ENCODE measurements around the gene GMPR2. TPM values are rescaled to one million over a fixed set of nuclear protein-coding genes. Genes with fewer than 3 reads are reported as not detected.
"Not testable (repeated sequence)": the region's sequence is repeated elsewhere in the genome, so short reads cannot be mapped to it uniquely, and the experiment has no call there.

Gene GMPR2
- total and polyA plus RNA-seq, 5 experiments from 2014 or later: 76.4 to 111 (median 79.7) TPM

DNA sequence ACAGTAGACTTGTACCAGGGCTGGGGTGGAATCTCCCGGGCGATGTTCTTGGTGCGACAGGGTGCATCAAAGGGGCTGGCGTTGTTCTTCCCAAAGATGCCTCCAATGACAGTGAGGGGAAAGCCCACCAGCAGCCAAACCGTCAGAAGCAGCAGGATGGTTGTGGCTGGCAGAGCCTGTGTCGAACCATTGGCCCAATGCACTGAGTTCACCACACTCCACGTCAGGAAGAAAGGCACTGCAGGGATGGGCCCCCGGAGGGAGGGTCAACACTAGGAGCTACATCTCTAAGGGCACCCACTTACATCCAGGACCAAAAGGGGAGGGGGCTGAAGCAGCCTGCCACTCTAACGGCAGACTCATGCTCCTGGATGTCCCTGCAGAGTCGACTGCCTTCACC, 42.3 kb upstream of the GMPR2 start:
- Mint-ChIP-seq H3K27me3 (peaks cover 0 to 2% (median 0%) of the 10 kb centered on the region in 5 donors), H3K36me3 (peaks cover 0 to 27% (median 10%) of the 10 kb centered on the region in 3 donors), H3K4me3 (no peak overlapping the region), H3K4me1 (peaks cover 21 to 74% (median 59%) of the 10 kb centered on the region in 4 donors), H3K27ac (peak overlapping the region in 7 of 10 donors; percentile 46 to 90 (median 77)), H3K9me3 (no peaks in the 10 kb centered on the region)
- POLR2A ChIA-PET: interaction anchor here (0.7 to 4.8 kb wide), 6 partner anchors 24 to 75 kb away, joined by 6 to 36 read pairs (median 12); partner anchors contain the start of genes CHMP4A, DCAF11, IRF9 and MDP1
- DNase-seq (no peak), ATAC-seq (no peak)

DNA sequence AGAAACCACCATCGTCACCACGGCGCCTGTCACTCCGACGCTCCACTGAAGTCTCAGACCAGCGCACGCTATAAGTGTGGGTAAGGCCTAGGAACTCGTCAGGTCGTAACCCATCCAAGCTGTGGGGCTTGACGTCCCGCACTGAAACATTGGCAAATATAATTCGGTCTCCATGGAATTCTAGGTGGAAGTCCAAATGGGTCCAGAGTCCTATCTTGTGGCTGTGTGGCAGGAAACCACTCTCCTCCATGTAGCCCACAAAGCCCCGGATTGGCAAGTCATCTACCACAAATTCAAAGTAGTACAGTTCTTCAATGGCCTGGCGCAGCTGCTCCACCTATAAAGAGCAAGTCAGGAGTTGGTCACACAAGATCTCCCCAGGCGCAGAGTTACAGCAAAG, 39.8 kb upstream of the GMPR2 start:
- POLR2A ChIA-PET: interaction anchor here (3.5 kb wide), 1 partner anchor 52 kb away, joined by 10 read pairs; the partner anchor contains the start of gene EMC9
- peaks cover 19 to 71% (median 63%) of the 10 kb centered on the region in 4 donors for H3K4me1 Mint-ChIP-seq
- peaks cover 0 to 20% (median 7%) of the 10 kb centered on the region in 3 donors for H3K36me3 Mint-ChIP-seq
- no peaks in the 10 kb centered on the region for H3K9me3 Mint-ChIP-seq
- H3K27ac Mint-ChIP-seq: peak overlapping the region in 8 of 10 donors; percentile 29 to 92 (median 64)
- ATAC-seq (no peak), DNase-seq (no peak)
- peak overlapping the region in 6 of 10 donors; percentile 23 to 60 (median 40) for H3K4me3 Mint-ChIP-seq
- peaks cover 0 to 2% (median 0%) of the 10 kb centered on the region in 5 donors for H3K27me3 Mint-ChIP-seq

DNA sequence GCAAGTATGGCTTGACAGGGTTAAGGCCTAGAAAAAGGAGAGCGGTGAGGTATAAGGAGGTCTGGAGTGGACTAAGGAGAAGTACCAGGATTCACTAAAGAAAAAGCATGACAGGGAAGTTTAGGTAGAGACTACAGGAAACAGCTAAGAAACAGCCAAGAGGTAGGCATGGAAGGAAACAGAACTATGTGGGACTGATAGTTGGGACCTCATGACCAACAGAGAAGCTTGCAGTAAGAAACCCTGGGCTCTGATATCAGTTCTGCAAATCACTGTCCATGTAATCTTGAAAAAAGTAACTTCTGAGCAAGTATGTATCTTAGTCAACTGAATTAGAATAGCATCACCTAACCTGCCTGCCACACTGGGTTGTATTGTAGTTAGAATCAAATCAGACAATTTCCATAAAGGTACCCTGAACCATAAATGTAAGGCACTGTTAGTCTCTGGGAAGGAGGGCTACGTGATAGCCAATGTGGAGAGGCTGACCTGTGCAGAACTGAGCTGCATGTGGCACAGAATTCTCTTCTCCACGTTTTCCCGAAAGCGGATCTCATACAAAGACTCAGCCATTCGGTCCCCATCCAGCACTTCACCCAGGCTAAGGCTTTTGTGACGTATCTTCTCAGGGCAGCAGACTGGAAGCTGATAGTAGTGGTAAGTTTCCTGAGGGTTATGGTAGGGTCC, 38.4 kb upstream of the GMPR2 start:
- Mint-ChIP-seq H3K27ac (peak overlapping the region; percentile 93 to 99 (median 98)), H3K27me3 (no peaks in the 10 kb centered on the region), H3K4me1 (peaks cover 24 to 70% (median 63%) of the 10 kb centered on the region in 4 donors), H3K36me3 (peaks cover 0 to 28% (median 7%) of the 10 kb centered on the region in 3 donors), H3K9me3 (no peaks in the 10 kb centered on the region), H3K4me3 (peak overlapping the region; percentile 84 to 98 (median 93))
- POLR2A ChIA-PET: interaction anchor here (0.7 to 3.5 kb wide), 15 partner anchors 19 to 236 kb away, joined by 3 to 124 read pairs (median 10); partner anchors contain the start of genes CBLN3, CHMP4A, CIDEB and DCAF11
- DNase-seq (no peak), ATAC-seq (no peak)

DNA sequence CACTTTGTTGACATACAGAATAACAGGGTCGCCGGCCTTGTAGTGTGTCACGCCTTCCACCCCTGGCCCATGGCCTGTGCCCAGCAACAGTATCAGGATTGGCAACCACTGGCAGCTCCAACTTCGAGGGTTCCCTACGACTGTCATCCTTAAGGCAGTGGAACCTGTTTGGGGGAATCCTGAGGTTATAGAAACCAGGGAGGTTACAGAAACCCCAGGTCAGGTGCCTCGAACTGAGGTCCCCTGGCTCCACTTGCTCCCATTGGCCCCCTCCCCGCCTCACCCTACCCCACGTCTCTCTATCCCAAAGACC, 37.9 kb upstream of the GMPR2 start:
- DNase-seq (peak in 1 of 10 donors; percentile 58), ATAC-seq (no peak)
- peaks cover 0 to 30% (median 7%) of the 10 kb centered on the region in 3 donors for H3K36me3 Mint-ChIP-seq
- POLR2A ChIA-PET: interaction anchor here (0.7 to 3.5 kb wide), 24 partner anchors 8 to 892 kb away, joined by 3 to 124 read pairs (median 8); partner anchors contain the start of genes CBLN3, CHMP4A, CIDEB and DCAF11
- H3K27me3 Mint-ChIP-seq: no peaks in the 10 kb centered on the region
- H3K4me3 Mint-ChIP-seq: peak overlapping the region; percentile 84 to 98 (median 93)
- peak overlapping the region; percentile 93 to 99 (median 98) for H3K27ac Mint-ChIP-seq
- peaks cover 24 to 67% (median 63%) of the 10 kb centered on the region in 4 donors for H3K4me1 Mint-ChIP-seq
- no peaks in the 10 kb centered on the region for H3K9me3 Mint-ChIP-seq

DNA sequence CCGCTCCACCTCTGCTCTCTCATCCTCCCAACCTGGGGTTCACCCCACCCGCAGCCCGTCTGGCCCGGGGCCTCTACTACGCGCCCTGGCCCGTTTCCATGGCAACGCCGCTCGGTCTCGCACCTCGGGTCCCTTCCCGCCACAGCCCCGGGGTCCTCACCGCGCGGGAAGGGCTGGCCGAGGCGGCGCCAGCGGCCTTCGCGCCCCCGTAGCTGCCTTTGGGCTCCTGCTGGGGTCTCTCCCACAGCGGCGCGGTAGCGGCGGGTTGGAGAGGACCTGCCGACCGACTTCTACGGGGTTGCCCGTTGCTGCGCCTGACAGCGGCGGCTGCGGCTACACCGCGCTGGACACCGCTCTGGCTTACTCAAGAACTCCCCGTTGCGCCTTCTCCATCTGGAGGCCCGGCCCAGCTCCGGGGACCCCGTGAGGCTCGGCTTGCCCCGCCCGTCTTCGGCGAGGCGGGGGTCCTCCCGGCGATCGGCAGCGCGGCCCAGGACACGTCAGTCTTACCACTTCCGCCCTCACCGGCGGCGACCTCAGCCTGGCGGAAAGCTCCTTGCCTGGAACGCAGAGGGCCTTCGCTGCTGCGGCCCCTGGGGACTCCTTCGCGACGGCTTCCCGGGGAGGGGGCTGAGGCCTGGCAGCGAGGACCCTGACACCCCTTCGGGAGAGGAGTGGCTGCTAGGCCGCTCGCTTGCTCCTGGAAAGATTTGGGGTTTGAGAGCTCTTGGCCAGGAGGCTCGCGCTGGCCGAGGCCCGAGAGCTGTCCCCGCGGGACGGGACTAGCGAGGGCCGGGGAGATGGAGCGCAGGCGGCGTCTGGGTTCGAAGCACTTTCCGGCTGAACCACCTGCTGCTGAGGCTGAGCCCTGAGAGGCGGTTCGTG, 37.3 kb upstream of the GMPR2 start, which contains the start of gene TM9SF1:
Gene TM9SF1 (minus strand): TSS at position 256 of the 885 bp plus-strand sequence. CDS start 422 bp downstream, outside the sequence.
- DNase-seq (peak; percentile 81 to 95 (median 90)), ATAC-seq (peak; percentile 87 to 88)
- H3K4me3 Mint-ChIP-seq: peak within 1 kb of the TSS; percentile 84 to 98 (median 93)
- peaks cover 0 to 35% (median 7%) of the 10 kb centered on the region in 3 donors for H3K36me3 Mint-ChIP-seq
- H3K27me3 Mint-ChIP-seq: no peaks in the 10 kb centered on the region
- peak within 1 kb of the TSS; percentile 93 to 99 (median 98) for H3K27ac Mint-ChIP-seq
- H3K4me1 Mint-ChIP-seq: peaks cover 24 to 64% (median 62%) of the 10 kb centered on the region in 4 donors
- no peaks in the 10 kb centered on the region for H3K9me3 Mint-ChIP-seq
- POLR2A ChIA-PET: interaction anchor here (0.9 to 3.5 kb wide), 30 partner anchors 9 to 1101 kb away, joined by 3 to 124 read pairs (median 6); partner anchors contain the start of genes ACIN1, C14orf119, CBLN3 and CHMP4A

DNA sequence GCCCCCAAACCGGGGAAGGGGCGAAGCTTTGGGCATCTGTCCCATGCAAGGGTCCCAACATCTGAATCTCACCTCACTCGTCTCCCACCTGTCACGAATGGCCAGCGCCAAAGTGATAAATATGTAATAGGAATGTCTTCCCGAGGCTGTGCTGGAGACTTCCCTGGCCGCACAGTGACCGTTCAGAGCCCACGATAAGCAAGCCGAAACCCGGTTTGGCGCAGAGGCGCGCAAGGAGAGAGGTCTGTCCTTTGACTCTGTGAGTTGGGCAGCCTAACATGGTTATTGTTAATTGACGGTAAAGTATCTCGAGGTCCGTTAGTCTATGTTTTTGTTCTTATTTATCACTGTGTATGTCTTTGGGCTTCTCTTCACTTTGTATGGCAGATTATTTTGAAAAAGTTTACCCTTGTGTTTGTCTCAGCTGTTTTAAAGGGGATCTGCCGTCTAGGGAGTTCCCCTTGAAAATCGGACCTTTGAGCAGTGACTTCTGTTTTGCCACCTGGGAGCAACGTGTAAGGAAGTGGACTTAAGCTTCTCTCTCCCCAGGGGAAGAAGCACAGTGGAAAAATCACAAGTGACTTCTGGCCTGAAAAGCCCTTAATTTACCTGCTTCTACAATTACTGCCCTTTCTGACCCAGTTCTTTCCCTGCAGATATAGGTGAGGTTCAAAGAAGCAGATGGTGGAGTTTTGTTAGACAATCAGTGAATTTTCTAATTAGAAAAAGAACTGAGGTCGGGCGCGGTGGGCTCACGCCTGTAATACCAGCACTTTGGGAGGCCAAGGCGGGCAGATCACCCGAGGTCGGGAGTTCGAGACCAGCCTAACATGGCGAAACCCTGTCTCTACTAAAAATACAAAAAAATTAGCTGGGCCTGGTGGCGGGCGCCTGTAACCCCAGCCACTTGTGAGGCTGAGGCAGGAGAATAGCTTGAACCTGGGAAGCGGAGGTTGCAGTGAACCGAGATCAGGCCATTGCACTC, 36.4 kb upstream of the GMPR2 start:
- peaks cover 24 to 66% (median 61%) of the 10 kb centered on the region in 4 donors for H3K4me1 Mint-ChIP-seq
- DNase-seq: no peak
- H3K9me3 Mint-ChIP-seq: no peaks in the 10 kb centered on the region
- ATAC-seq: no peak
- H3K27ac Mint-ChIP-seq: peak overlapping the region; percentile 93 to 99 (median 98)
- H3K36me3 Mint-ChIP-seq: peaks cover 0 to 34% (median 6%) of the 10 kb centered on the region in 3 donors
- H3K4me3 Mint-ChIP-seq: peak overlapping the region; percentile 84 to 98 (median 93)
- no peaks in the 10 kb centered on the region for H3K27me3 Mint-ChIP-seq
- POLR2A ChIA-PET: interaction anchor here (0.7 to 3.5 kb wide), 28 partner anchors 9 to 1101 kb away, joined by 3 to 124 read pairs (median 6); partner anchors contain the start of genes ACIN1, C14orf119, CHMP4A and DCAF11

DNA sequence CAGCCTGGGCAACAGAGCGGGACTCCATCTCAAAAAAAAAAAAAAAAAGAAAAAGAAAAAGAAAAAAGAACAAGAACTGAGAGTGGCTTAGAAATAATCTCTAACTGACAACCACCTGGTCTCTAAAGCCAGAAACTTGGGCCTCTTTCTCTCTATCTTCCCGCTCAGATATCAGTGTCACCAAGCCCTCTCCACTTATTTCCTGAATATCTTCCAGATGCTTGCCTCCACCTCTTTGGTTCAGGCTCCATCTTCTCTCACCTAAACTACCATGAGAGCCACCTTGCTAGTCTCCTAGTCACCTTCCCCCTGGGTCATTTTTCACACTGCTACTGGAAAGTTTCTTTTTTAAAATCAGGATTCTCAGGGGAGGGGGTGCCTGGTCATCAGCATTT, 35.7 kb upstream of the GMPR2 start:
- POLR2A ChIA-PET: interaction anchor here (0.7 to 3.2 kb wide), 3 partner anchors 16 to 86 kb away, joined by 3 to 124 read pairs (median 23); partner anchors contain the start of genes CHMP4A, MDP1 and TINF2
- Mint-ChIP-seq H3K27me3 (no peaks in the 10 kb centered on the region), H3K9me3 (no peaks in the 10 kb centered on the region), H3K27ac (peak overlapping the region; percentile 43 to 98 (median 94)), H3K4me1 (peaks cover 26 to 66% (median 58%) of the 10 kb centered on the region in 4 donors), H3K36me3 (peaks cover 0 to 34% (median 11%) of the 10 kb centered on the region in 3 donors), H3K4me3 (peak overlapping the region; percentile 72 to 96 (median 90))
- no peak for ATAC-seq
- no peak for DNase-seq

DNA sequence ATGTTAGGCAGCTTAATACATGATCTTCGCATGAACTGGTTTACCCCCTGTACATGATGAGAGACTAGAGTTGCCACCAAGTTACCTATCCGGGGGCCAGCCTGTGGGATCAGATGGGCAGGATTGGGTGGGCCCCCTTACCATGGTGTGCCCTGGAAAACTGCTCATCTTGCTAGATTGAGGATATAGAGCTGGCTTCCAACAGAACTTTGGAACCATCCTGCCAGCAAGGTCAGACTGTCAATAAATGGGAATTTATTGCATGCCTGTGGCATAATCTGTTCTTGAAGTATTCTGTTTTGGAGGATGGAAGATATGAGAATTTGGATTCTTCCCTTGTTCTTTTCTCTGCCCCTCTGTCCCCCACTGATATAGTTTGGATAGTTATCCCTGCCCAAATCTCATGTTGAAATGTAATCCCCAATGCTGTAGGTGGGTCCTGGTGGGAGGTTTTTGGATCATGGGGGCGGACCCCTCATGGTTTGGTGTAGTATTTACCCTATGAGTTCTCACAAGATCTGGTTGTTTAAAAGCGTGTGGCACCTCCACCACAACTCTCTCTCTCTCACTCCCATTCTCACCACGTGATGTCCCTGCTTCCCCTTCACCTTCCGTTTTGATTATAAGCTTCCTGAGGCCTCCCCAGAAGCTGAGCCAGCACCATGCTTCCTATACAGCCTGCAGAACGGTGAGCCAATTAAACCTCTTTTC, 33.8 kb upstream of the GMPR2 start:
- peaks cover 27 to 62% (median 50%) of the 10 kb centered on the region in 4 donors for H3K4me1 Mint-ChIP-seq
- no peak for DNase-seq
- peak overlapping the region; percentile 16 to 75 (median 66) for H3K27ac Mint-ChIP-seq
- peaks cover 0 to 8% (median 0%) of the 10 kb centered on the region in 9 donors for H3K9me3 Mint-ChIP-seq
- no peak for ATAC-seq
- POLR2A ChIA-PET: interaction anchor here (1.6 to 1.7 kb wide), 2 partner anchors 13 to 16 kb away, joined by 5 to 6 read pairs; no protein-coding TSS in a partner anchor
- H3K27me3 Mint-ChIP-seq: no peaks in the 10 kb centered on the region
- H3K36me3 Mint-ChIP-seq: peaks cover 6 to 33% (median 14%) of the 10 kb centered on the region in 3 donors
- peak overlapping the region in 8 of 10 donors; percentile 32 to 65 (median 42) for H3K4me3 Mint-ChIP-seq

DNA sequence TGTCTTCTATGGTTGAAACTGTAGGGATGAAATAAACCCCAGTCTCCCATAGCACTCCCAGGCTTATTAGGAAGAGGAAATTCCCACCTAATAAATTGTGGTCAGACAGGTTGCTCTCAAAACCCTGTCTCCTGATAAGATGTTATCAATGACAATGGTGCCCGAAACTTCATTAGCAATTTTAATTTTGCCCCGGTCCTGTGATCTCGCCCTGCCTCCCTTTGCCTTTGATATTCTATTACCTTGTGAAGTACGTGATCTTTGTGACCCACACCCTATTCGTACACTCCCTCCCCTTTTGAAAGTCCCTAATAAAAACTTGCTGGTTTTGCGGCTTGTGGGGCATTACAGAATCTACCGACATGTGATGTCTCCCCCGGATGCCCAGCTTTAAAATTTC, 30.2 kb upstream of the GMPR2 start:
- peaks cover 30 to 59% (median 49%) of the 10 kb centered on the region in 4 donors for H3K4me1 Mint-ChIP-seq
- ATAC-seq: not testable (repeated sequence)
- peak overlapping the region in 4 of 10 donors; percentile 8 to 40 (median 24) for H3K27ac Mint-ChIP-seq

DNA sequence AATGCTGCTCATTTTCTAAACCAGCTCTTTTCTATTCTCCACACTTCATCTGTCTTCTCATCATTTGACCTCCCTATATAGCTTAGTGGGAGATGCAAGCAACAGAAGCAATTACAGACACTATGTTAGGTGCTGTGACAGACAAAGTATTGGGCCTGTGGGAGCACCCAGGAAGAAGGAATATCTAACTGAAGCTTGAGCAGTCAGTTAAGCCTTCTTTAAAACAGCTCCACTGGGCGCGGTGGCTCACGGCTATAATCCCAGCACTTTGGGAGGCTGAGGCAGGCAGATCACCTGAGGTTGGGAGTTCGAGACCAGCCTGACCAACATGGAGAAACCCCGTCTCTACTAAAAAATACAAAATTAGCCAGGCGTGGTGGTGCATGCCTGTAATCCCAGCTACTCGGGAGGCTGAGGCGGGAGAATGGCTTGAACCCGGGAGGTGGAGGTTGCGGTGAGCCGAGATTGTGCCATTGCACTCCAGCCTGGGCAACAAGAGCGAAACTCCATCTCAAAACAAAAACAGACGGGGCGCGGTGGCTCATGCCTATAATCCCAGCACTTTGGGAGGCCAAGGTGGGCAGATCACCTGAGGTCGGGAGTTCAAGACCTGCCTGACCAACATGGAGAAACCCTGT, 29.4 kb upstream of the GMPR2 start:
- DNase-seq, H3K27me3 Mint-ChIP-seq, ATAC-seq, H3K4me3 Mint-ChIP-seq, H3K9me3 Mint-ChIP-seq: not testable (repeated sequence)
- peaks cover 33 to 62% (median 52%) of the 10 kb centered on the region in 4 donors for H3K4me1 Mint-ChIP-seq
- POLR2A ChIA-PET: interaction anchor here (1.0 to 1.1 kb wide), 2 partner anchors 10 to 13 kb away, joined by 4 to 7 read pairs; partner anchors contain the start of genes CHMP4A and MDP1
- peaks cover 14 to 72% (median 28%) of the 10 kb centered on the region in 3 donors for H3K36me3 Mint-ChIP-seq
- H3K27ac Mint-ChIP-seq: peak overlapping the region in 2 of 10 donors; percentile 7 to 40

More for the DNA sequence above, 30.2 kb upstream of the GMPR2 start:
- H3K27me3 Mint-ChIP-seq, H3K9me3 Mint-ChIP-seq, DNase-seq, H3K4me3 Mint-ChIP-seq, POLR2A ChIA-PET: not testable (repeated sequence)
- H3K36me3 Mint-ChIP-seq: peaks cover 14 to 63% (median 26%) of the 10 kb centered on the region in 3 donors
